ENCODE data around the gene ZFPL1. TPM values are rescaled to one million over a fixed set of nuclear protein-coding genes. Genes with fewer than 3 reads are reported as not detected.

ZFPL1 gene
- total and polyA plus RNA-seq, 4 donors, result 34.5 to 45.8 (median 35.2) TPM

- H3K4me1 ChIP-seq (ENCODE audit: control insufficient read depth in 5 of 5, insufficient read depth in 5 of 5, low read length in 5 of 5), result peaks cover 3 to 37% (median 9%) of the 10 kb centered on the region in 5 donors
- H3K36me3 ChIP-seq (ENCODE audit: control insufficient read depth in 4 of 4, insufficient read depth in 4 of 4, low read length in 4 of 4), result peaks cover under 1 to 17% (median 14%) of the 10 kb centered on the region in 4 donors
- DNase-seq (no peak), ATAC-seq (ENCODE audit: insufficient read depth, low FRiP score) (no peak)
- peaks cover 0 to 3% (median 0%) of the 10 kb centered on the region in 3 donors for H3K27me3 ChIP-seq (ENCODE audit: control insufficient read depth in 3 of 3, insufficient read depth in 3 of 3, low read length in 2 of 3)
- no peak overlapping the region for H3K4me3 ChIP-seq
- H3K9ac ChIP-seq (ENCODE audit: insufficient read depth in 1 of 2, low read length in 2 of 2), result no peak overlapping the region
- WGBS, 2 donors, result 75 to 80% methylated on average over 6 of the region's 6 CpGs
- TF ChIP-seq CTCF (IDR thresholded peaks at IDR 0.05; ENCODE audit: control extremely low read depth, extremely low read depth), result no peak
- no peaks in the 10 kb centered on the region for H3K9me3 ChIP-seq (ENCODE audit: control insufficient read depth in 4 of 4, insufficient read depth in 3 of 4, low read length in 3 of 4)
- H3K27ac ChIP-seq (ENCODE audit: low read depth in 1 of 2, low read length in 1 of 2), result no peak overlapping the region
These were observed 29.8 kb downstream of the ZFPL1 start for GRCh38 chr11:65113839-65114238.

- ATAC-seq (ENCODE audit: insufficient read depth, low FRiP score) (no peak), DNase-seq (no peak)
- Histone ChIP-seq H3K36me3 (ENCODE audit: control insufficient read depth in 4 of 4, insufficient read depth in 4 of 4, low read length in 4 of 4) (peaks cover 3 to 15% (median 10%) of the 10 kb centered on the region in 4 donors), H3K4me1 (ENCODE audit: control insufficient read depth in 5 of 5, insufficient read depth in 5 of 5, low read length in 5 of 5) (peaks cover 3 to 37% (median 9%) of the 10 kb centered on the region in 5 donors), H3K27me3 (ENCODE audit: control insufficient read depth in 3 of 3, insufficient read depth in 3 of 3, low read length in 2 of 3) (peaks cover 0 to 3% (median 0%) of the 10 kb centered on the region in 3 donors), H3K27ac (ENCODE audit: low read depth in 1 of 2, low read length in 1 of 2) (no peak overlapping the region), H3K9ac (ENCODE audit: insufficient read depth in 1 of 2, low read length in 2 of 2) (no peak overlapping the region), H3K9me3 (ENCODE audit: control insufficient read depth in 4 of 4, insufficient read depth in 3 of 4, low read length in 3 of 4) (no peaks in the 10 kb centered on the region), H3K4me3 (no peak overlapping the region)
- no peak for TF ChIP-seq CTCF (IDR thresholded peaks at IDR 0.05; ENCODE audit: control extremely low read depth, extremely low read depth)
- WGBS, 2 donors, result 93% methylated on average over 11 of the region's 11 CpGs
These were observed 30.6 kb downstream of the ZFPL1 start for GRCh38 chr11:65114538-65115171.

- DNase-seq, result no peak
- Histone ChIP-seq H3K9ac (ENCODE audit: insufficient read depth in 1 of 2, low read length in 2 of 2) (no peak overlapping the region), H3K4me3 (no peak overlapping the region), H3K9me3 (ENCODE audit: control insufficient read depth in 4 of 4, insufficient read depth in 3 of 4, low read length in 3 of 4) (no peaks in the 10 kb centered on the region), H3K36me3 (ENCODE audit: control insufficient read depth in 4 of 4, insufficient read depth in 4 of 4, low read length in 4 of 4) (peaks cover 8 to 23% (median 14%) of the 10 kb centered on the region in 4 donors), H3K4me1 (ENCODE audit: control insufficient read depth in 5 of 5, insufficient read depth in 5 of 5, low read length in 5 of 5) (peaks cover 3 to 34% (median 9%) of the 10 kb centered on the region in 5 donors), H3K27ac (ENCODE audit: low read depth in 1 of 2, low read length in 1 of 2) (no peak overlapping the region), H3K27me3 (ENCODE audit: control insufficient read depth in 3 of 3, insufficient read depth in 3 of 3, low read length in 2 of 3) (peaks cover 0 to 3% (median 0%) of the 10 kb centered on the region in 3 donors)
- ATAC-seq (ENCODE audit: insufficient read depth, low FRiP score), result no peak
- WGBS, 2 donors, result 94 to 95% methylated on average over 21 of the region's 21 CpGs
- TF ChIP-seq CTCF (IDR thresholded peaks at IDR 0.05; ENCODE audit: control extremely low read depth, extremely low read depth), result no peak
These were observed 31.5 kb downstream of the ZFPL1 start for GRCh38 chr11:65115361-65116082.

All from lung (tissue), 12 donors.